HCT116 (cell line): ENCODE data around the gene INO80C. TPM values are rescaled to one million over a fixed set of nuclear protein-coding genes. Genes with fewer than 3 reads are reported as not detected.
A peak's percentile ranks its signal among the peaks of the same experiment; 100 is the strongest.

Experiments used
- ATAC-seq: fragments of 200-7000 bp; cut with Tn5 transposase; 2 replicates; pipeline ENCODE4 v1.9.1; 2020; ENCODE audit warnings: mild to moderate bottlenecking, moderate library complexity
- BruUV-seq: library from RNA; stranded (reverse); fragments of 400-500 nt; replicated peaks from 2 replicates; lab custom pipeline; 2021; lab: Mats Ljungman, UMichigan
- CTCF ChIA-PET: fragments of 300-600 bp; sonication (Branson Sonifier 250); formaldehyde crosslinking; loops from one replicate; lab custom pipeline; 2021; ENCODE audit warnings: antibody characterized with exemption; lab: Charles Lee
- POLR2A ChIA-PET: fragments of 300-600, 350-600 bp; sonication (Branson Sonifier 250); formaldehyde crosslinking; loops from one replicate; lab custom pipeline; 2021; ENCODE audit warnings: antibody characterized with exemption; lab: Charles Lee
- RAD21 ChIA-PET, 2 experiments: fragments of 300-600 bp; sonication (Branson Sonifier 250); formaldehyde crosslinking; loops; one replicate each; lab custom pipeline; 2023; ENCODE audit warnings: low total read pairs in 2 of 2; ENCODE audit not compliant: uncharacterized antibody in 2 of 2, unreplicated experiment in 2 of 2, low non-redundant PET in 1 of 2; lab: Charles Lee
- DNase-seq: peaks from one replicate; pipeline ENCODE4 v3.0.0-alpha.2; 2010; ENCODE audit warnings: low read depth, low spot score
- H2AFZ ChIP-seq: fragments of 200-600 bp; shearing (Covaris generic), sonication (generic); 2 replicates; pipeline ENCODE4 v1.6.1; 2017; ENCODE audit warnings: low read depth, mixed run types, mixed read lengths, antibody characterized with exemption, low read length; ENCODE audit not compliant: poor library complexity, severe bottlenecking
- H3K27ac ChIP-seq: 2 replicates; pipeline ENCODE4 v1.5.1; 2012; ENCODE audit warnings: low read depth, low read length
- H3K27me3 ChIP-seq: fragments of 200-600 bp; sonication (generic); 2 replicates; pipeline ENCODE4 v1.6.1; 2016; ENCODE audit warnings: mixed run types, low read length, mixed read lengths; ENCODE audit not compliant: insufficient read depth
- H3K36me3 ChIP-seq, 2 experiments: fragments of 200-500 bp in 1 of 2; fragments of 200-600 bp in 1 of 2; sonication (Bioruptor generic) in 1 of 2; sonication (generic) in 1 of 2; 2 replicates each; pipeline versions ENCODE4 v1.5.1 to v1.6.1; 2014 to 2016; ENCODE audit warnings: low read length in 2 of 2, inconsistent platforms in 1 of 2, mixed read lengths in 1 of 2, mixed run types in 1 of 2; ENCODE audit not compliant: insufficient read depth in 2 of 2, control insufficient read depth in 1 of 2
- H3K4me1 ChIP-seq, 2 experiments: fragments of 200-600 bp in 1 of 2; sonication (generic) in 1 of 2; 2 replicates each; pipeline versions ENCODE4 v1.5.1 to v1.6.1; 2012 to 2017; ENCODE audit warnings: low read length in 2 of 2, inconsistent platforms in 1 of 2, mild to moderate bottlenecking in 1 of 2, mixed read lengths in 1 of 2, mixed run types in 1 of 2, moderate library complexity in 1 of 2; ENCODE audit not compliant: insufficient read depth in 2 of 2, control insufficient read depth in 1 of 2
- H3K4me2 ChIP-seq: fragments of 200-600 bp; sonication (generic); 2 replicates; pipeline ENCODE4 v1.6.1; 2017; ENCODE audit warnings: mixed run types, low read length, mixed read lengths
- H3K4me3 ChIP-seq, 2 experiments: fragments of 200-600 bp in 1 of 2; sonication (generic) in 1 of 2; replicated peaks in 1 of 2; 2 replicates each; pipeline ENCODE4 v1.5.1; 2011 to 2016; ENCODE audit warnings: low read length in 2 of 2, control low read depth in 1 of 2, low read depth in 1 of 2, mild to moderate bottlenecking in 1 of 2, mixed read lengths in 1 of 2, mixed run types in 1 of 2
- H3K79me2 ChIP-seq: fragments of 200-600 bp; sonication (generic); 2 replicates; pipeline ENCODE4 v1.6.1; 2017; ENCODE audit warnings: mild to moderate bottlenecking, mixed run types, low read length, moderate library complexity, mixed read lengths; ENCODE audit not compliant: insufficient read depth
- H3K9ac ChIP-seq: fragments of 200-600 bp; sonication (generic); 2 replicates; pipeline ENCODE4 v1.6.1; 2016; ENCODE audit warnings: low read length, mixed read lengths
- H3K9me2 ChIP-seq: fragments of 200-600 bp; sonication (generic), shearing (Covaris generic); 2 replicates; pipeline ENCODE4 v1.6.1; 2017; ENCODE audit warnings: mixed run types, mild to moderate bottlenecking, moderate library complexity; ENCODE audit not compliant: insufficient read depth
- H3K9me3 ChIP-seq, 2 experiments: fragments of 200-500 bp in 1 of 2; fragments of 200-600 bp in 1 of 2; sonication (Bioruptor generic) in 1 of 2; sonication (generic) in 1 of 2; 2 replicates each; pipeline ENCODE4 v1.6.1; 2014 to 2017; ENCODE audit warnings: low read length in 2 of 2, mixed read lengths in 2 of 2, inconsistent platforms in 1 of 2, low read depth in 1 of 2, mild to moderate bottlenecking in 1 of 2, mixed run types in 1 of 2, moderate library complexity in 1 of 2; ENCODE audit not compliant: control insufficient read depth in 1 of 2, insufficient read depth in 1 of 2
- H4K20me1 ChIP-seq: fragments of 200-600 bp; sonication (generic), shearing (Covaris generic); 2 replicates; pipeline ENCODE4 v1.6.1; 2017; ENCODE audit warnings: mixed run types, mild to moderate bottlenecking, moderate library complexity; ENCODE audit not compliant: insufficient read depth
- CBX3 ChIP-seq: IDR thresholded peaks from 2 replicates; pipeline ENCODE4 v1.6.1; 2012; ENCODE audit warnings: low read depth
- ELF1 ChIP-seq: IDR thresholded peaks from 2 replicates; pipeline ENCODE4 v1.6.1; 2012; ENCODE audit warnings: low read depth, borderline replicate concordance
- POLR2A ChIP-seq: IDR thresholded peaks from 2 replicates; pipeline ENCODE4 v1.7.0; 2011; ENCODE audit warnings: borderline replicate concordance; ENCODE audit not compliant: insufficient read depth, insufficient read length; ENCODE audit errors: extremely low read depth
- RAD21 ChIP-seq: IDR thresholded peaks from 2 replicates; pipeline ENCODE4 v1.6.1; 2012; ENCODE audit warnings: low read depth, mild to moderate bottlenecking
- SIN3A ChIP-seq: IDR thresholded peaks from 2 replicates; pipeline ENCODE4 v1.6.1; 2012; ENCODE audit warnings: low read depth
- TCF7L2 ChIP-seq: IDR thresholded peaks from 2 replicates; pipeline ENCODE4 v1.7.0; 2011; ENCODE audit warnings: borderline replicate concordance, inconsistent platforms; ENCODE audit not compliant: insufficient read depth, insufficient read length; ENCODE audit errors: extremely low read depth
- ZFX ChIP-seq: fragments of 450-650 bp; IDR thresholded peaks from 2 replicates; pipeline ENCODE4 v1.6.1; 2017
- ZNF274 ChIP-seq: fragments of 200-500 bp; sonication (Bioruptor generic); IDR thresholded peaks from 2 replicates; pipeline ENCODE4 v1.6.1; 2014; ENCODE audit warnings: mild to moderate bottlenecking, low read depth, low read length, inconsistent platforms
- intact Hi-C: fragments of 100-400 bp; cut with micrococcal nuclease; formaldehyde crosslinking; loops from 2 replicates; pipeline ENCODE4 v1.10.0; 2022
- total RNA-seq: library from RNA; stranded (reverse); gene quantifications from one replicate; pipeline ENCODE4 v1.2.1, GENCODE V29; 2021; ENCODE audit not compliant: unreplicated experiment
- TF ChIP-seq, protein P1 (sequence below), 3 experiments: fragments of 200-600 bp in 1 of 3; sonication (generic) in 1 of 3; IDR thresholded peaks in 2 of 3; conservative IDR thresholded peaks in 1 of 3; 2 replicates each; pipeline ENCODE4 v1.5.1; 2012 to 2017; ENCODE audit warnings: low read depth in 2 of 3, low read length in 2 of 3, antibody characterized with exemption in 1 of 3, borderline replicate concordance in 1 of 3, control low read depth in 1 of 3, mild to moderate bottlenecking in 1 of 3, mixed read lengths in 1 of 3, mixed run types in 1 of 3, moderate library complexity in 1 of 3; ENCODE audit not compliant: insufficient read depth in 1 of 3
- TF ChIP-seq, protein P2 (sequence below): IDR thresholded peaks from 2 replicates; pipeline ENCODE4 v1.6.1; 2012; ENCODE audit warnings: low read depth
- TF ChIP-seq, protein P3 (sequence below): IDR thresholded peaks from 2 replicates; pipeline ENCODE4 v1.6.1; 2012

INO80C gene
- total RNA-seq, 1 experiment from 2014 or later: 30.7 TPM

DNA sequence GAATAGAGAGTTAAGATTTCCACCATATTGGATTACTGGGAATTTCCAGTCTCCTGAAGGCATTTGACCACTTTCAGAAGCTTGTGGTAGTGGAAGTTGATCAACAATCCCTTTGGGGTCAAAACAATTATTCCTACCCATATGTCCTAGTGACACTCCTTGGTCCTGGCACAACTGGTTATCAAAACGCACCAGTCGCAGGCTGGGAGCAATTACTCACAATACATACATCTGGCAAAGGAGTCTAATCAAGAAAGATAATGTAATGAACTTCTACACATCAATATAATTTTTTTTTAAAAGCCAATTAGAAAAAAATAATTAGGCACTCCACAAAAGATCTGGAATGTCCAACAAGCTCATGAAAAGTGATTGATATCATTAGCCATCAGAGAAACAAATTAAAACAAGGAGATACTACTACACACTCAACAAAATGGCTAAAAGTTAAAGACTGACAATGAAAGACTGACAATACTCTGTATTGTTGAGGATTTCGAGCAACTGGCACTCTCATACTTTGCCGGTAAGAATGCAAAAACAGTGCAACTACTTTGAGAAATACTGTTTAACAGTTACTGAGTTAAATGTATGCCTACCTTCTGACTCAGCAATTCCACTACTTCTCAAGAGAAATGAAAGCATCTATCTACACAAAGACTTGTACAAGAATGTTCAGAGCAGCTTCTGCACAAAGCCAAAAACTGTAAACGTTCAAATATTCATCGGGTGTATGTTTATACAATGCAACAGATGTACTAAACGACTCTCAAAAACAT is 2.0 kb downstream of the INO80C start:
- CTCF ChIA-PET: no interaction called here
- Histone ChIP-seq H2AFZ (no peak overlapping the region), H3K27ac (no peak overlapping the region), H3K4me2 (peak overlapping the region; percentile 97; the same call in 1 of the 2 replicates), H3K9ac (no peak overlapping the region), H3K9me3 (no peaks in the 10 kb centered on the region), H3K79me2 (peaks cover 63% of the 10 kb centered on the region), H4K20me1 (no peaks in the 10 kb centered on the region), H3K4me1 (peaks cover 10 to 22% of the 10 kb centered on the region in 2 experiments; a peak in 3 of 4 replicates), H3K9me2 (no peaks in the 10 kb centered on the region), H3K4me3 (no peak overlapping the region), H3K27me3 (no peaks in the 10 kb centered on the region), H3K36me3 (no peaks in the 10 kb centered on the region)
- TF ChIP-seq RAD21 (no peak), ZFX (no peak), CBX3 (no peak), ELF1 (no peak), ZNF274 (no peak), SIN3A (no peak), POLR2A (no peak), TCF7L2 (no peak)
- TF ChIP-seq, protein P1, sequence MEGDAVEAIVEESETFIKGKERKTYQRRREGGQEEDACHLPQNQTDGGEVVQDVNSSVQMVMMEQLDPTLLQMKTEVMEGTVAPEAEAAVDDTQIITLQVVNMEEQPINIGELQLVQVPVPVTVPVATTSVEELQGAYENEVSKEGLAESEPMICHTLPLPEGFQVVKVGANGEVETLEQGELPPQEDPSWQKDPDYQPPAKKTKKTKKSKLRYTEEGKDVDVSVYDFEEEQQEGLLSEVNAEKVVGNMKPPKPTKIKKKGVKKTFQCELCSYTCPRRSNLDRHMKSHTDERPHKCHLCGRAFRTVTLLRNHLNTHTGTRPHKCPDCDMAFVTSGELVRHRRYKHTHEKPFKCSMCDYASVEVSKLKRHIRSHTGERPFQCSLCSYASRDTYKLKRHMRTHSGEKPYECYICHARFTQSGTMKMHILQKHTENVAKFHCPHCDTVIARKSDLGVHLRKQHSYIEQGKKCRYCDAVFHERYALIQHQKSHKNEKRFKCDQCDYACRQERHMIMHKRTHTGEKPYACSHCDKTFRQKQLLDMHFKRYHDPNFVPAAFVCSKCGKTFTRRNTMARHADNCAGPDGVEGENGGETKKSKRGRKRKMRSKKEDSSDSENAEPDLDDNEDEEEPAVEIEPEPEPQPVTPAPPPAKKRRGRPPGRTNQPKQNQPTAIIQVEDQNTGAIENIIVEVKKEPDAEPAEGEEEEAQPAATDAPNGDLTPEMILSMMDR (IDR thresholded peaks at IDR 0.05 in 2 of 3, conservative IDR thresholded peaks at IDR 0.05 in 1 of 3; ENCODE audit: borderline replicate concordance in 1 of 3, insufficient read depth in 1 of 3, low read depth in 2 of 3, low read length in 2 of 3): no peak
- TF ChIP-seq, protein P2, sequence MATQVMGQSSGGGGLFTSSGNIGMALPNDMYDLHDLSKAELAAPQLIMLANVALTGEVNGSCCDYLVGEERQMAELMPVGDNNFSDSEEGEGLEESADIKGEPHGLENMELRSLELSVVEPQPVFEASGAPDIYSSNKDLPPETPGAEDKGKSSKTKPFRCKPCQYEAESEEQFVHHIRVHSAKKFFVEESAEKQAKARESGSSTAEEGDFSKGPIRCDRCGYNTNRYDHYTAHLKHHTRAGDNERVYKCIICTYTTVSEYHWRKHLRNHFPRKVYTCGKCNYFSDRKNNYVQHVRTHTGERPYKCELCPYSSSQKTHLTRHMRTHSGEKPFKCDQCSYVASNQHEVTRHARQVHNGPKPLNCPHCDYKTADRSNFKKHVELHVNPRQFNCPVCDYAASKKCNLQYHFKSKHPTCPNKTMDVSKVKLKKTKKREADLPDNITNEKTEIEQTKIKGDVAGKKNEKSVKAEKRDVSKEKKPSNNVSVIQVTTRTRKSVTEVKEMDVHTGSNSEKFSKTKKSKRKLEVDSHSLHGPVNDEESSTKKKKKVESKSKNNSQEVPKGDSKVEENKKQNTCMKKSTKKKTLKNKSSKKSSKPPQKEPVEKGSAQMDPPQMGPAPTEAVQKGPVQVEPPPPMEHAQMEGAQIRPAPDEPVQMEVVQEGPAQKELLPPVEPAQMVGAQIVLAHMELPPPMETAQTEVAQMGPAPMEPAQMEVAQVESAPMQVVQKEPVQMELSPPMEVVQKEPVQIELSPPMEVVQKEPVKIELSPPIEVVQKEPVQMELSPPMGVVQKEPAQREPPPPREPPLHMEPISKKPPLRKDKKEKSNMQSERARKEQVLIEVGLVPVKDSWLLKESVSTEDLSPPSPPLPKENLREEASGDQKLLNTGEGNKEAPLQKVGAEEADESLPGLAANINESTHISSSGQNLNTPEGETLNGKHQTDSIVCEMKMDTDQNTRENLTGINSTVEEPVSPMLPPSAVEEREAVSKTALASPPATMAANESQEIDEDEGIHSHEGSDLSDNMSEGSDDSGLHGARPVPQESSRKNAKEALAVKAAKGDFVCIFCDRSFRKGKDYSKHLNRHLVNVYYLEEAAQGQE: no peak
- TF ChIP-seq, protein P3, sequence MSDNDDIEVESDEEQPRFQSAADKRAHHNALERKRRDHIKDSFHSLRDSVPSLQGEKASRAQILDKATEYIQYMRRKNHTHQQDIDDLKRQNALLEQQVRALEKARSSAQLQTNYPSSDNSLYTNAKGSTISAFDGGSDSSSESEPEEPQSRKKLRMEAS: no peak
- POLR2A ChIA-PET: no interaction called here
- ATAC-seq: no peak
- no peak for DNase-seq
- RAD21 ChIA-PET: no interaction called here
- BruUV-seq: no TSS peak
- intact Hi-C loops: loop anchor here (5.0 kb wide), 1 partner anchor 88 kb away; no protein-coding TSS in a partner anchor
